NCI-H2196 treated with DMSO at 0.1 percent for 48 hours (cell line): Measurements from ENCODE around the gene KRIT1.
A peak's percentile ranks its signal among the peaks of the same experiment; 100 is the strongest.
"Not testable (repeated sequence)": the region's sequence is repeated elsewhere in the genome, so short reads cannot be mapped to it uniquely, and the experiment has no call there.

ENCODE experiments used
- DNase-seq: peaks from one replicate; lab custom pipeline; 2025; ENCODE audit not compliant: unreplicated experiment; lab: John Stamatoyannopoulos, UW

Gene KRIT1

DNA sequence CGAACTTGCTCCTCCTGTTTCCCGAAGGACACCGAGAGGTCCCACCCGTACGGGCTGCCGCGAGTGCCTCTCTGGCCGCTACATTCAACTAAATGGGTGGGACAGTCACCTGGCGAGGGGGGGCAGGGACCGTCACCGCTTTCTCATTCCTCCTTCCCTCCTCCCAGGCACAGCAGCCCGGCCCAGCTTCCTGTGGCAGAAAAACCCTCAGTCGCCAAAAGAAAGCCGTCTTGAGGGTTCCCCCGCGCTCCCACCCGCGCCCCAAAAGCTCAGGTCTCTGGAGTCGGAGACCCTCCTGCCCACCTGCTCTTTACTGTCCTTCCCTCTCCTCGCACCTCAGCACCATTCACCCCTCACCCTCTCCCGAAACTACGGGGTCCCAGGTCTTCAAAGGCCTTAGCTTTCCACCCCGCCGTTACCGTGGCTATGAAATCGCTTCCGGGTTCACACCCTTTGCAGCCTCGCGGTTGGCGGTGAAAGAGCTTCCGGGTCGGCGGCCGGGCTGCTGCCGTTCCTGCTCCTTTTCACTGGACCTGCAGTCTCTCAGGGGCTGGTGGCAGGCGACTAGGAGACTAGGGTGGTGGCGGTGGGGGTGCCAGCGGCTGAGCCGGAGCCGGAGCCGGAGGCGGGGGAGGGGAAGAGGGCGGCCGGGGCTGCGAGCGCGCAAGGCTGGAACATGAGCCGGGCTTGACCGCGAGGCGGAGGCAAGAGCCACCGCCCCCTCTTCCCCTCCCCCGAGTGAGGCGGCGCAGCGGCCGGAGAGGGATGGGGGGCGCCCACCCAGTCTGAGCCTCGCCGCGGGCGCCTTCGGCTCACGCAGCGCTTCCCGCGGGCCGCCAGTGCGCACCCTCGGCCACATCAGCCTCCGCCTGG lies at the start of gene KRIT1, which contains the start of gene ANKIB1:
Gene KRIT1, minus strand, starts transcription at position 428 of the 873 bp plus-strand sequence. CDS start 3,779 bp downstream, outside the sequence.
Gene ANKIB1, plus strand, starts transcription at position 488 of the 873 bp plus-strand sequence. CDS start 49,005 bp downstream, outside the sequence.
- peak; percentile 93 for DNase-seq

DNA sequence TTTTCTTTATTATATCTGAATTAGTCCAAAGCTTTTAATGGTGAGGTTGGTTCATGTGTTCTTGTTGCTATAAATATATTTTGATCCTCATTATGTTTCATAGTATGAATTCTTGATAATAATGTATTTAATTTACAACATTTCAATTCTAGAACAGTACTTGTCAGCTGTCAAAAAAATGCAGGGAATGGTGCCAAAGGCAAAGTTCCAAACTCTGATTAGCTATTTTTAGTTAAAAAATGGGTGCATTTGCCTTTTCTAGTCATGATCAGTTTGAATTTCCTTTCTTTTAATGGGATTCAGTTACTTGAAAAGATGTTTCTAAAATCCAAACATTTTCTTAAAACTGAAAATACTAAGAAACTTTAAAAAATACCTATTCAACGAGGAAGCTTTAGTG lies 49.7 kb upstream of the KRIT1 start:
- DNase-seq, result no peak

DNA sequence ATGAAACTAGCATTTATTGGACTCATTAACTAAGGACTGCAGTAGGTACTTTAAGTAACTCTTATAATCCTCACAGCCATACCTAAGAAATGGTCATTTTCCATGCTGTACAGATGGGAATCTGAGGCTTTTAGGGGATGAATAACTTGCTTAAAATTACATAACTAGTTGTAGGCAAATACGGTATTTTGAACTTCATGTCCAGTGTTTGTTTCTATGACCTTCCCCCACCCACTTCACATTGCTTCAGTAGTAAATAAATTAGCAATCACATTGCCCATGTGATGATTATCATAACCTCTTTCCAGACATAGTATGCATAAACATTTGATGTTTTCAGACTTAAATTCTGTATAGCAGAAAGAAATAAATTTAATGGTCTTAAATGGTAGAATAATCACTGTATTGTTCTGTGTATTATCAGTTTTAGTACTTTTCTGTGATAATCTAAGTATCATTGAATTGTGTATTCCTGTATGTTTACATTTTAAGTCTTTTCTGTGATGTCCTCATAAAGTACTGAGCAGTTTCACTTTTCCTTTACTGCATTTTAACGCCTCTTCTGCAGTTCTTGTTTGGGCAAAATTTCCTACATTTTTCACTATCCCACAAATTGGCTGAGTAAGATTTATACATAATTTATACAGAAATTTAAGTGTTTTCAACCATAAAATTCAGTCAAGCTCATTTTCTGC lies 48.3 kb upstream of the KRIT1 start:
- no peak for DNase-seq

DNA sequence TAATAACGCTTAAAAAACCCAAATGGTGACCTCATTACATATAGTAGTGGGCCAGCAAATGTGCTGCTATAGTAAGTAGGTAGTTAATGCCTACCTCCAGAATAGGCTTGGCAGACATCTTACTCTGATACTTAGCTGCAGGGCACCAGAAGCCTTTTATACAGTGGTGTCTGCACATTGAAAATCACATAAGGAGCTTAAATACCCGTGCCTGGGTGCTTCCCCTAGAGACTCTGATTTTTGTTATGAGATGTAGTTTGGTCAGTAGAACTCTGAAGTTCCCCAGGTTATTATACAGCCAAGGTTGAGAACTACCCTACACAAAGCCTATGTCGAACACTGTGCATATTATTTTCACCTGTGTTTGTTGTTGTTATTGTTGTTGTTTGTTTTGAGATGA lies 47.3 kb upstream of the KRIT1 start:
- no peak for DNase-seq

DNA sequence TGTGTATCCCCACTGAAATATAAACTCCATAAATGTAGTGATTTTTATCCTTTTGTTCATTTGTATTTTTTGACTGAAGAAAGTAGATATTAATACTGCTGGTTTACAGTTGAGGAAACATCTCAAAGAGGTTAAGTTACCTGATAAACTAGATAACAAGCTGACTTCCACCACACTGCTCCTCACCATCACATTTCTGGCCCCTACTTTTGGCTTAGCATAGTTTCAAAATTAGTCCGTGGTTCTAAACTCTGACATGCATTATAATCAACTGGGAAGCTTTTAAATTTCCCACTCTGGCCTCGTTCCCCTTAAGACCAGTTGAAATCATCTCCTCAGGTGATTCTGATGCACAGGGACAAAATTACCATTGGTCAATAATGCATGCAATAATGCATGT lies 43.6 kb upstream of the KRIT1 start:
- no peak for DNase-seq

GRCh38 chr7:92282930-92283329 lies 37.2 kb upstream of the KRIT1 start:
- DNase-seq, result no peak

DNA sequence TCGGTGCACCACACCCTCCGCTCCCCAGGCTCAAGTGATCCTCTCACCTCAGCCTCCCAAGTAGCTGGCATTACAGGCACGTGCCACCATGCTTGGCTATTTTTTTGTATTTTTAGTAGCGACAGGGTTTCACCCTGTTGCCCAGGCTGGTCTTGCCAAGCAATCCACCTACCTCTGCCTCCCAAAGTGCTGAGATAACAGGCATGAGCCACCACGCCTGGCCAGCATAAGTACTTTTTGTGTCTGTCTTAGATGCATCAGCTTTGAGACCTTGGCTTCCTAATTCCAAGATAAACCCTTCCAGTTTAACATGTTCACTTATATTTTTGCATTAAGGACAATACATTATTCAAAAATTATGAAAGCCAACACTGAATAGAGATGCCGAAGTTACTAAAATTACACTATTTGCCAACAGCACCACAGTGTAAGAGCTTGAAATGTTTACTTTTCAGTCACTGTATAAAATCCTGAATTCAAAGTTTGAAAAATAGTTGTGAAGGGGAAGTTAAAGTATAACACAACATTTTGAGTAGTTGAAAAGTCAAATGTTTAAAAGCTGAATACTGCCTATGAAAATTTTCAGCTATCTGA lies 36.6 kb upstream of the KRIT1 start:
- no peak for DNase-seq

- no peak for DNase-seq
Observed at GRCh38 chr7:92281031-92281430, 35.3 kb upstream of the KRIT1 start.

- no peak for DNase-seq
Observed at GRCh38 chr7:92279396-92280031, 33.8 kb upstream of the KRIT1 start.

DNA sequence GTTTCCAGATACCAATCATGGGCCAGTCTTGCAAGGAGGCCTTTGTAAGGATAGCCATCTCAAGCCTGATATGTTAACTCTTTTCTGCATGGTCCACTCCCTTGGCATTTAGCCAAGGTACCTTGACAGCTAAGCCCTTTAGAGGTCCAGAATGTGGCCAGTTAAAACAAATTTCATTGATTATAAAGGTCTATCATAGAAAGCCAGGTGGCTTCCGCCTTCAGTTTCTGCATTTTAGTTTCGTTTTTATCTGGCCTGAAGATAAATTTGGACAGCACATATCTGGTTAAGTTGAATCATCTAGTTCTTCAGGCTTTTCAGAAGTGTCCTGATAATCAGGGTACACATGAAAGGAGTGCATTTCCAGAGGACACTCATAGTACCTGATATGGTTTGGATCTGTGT lies 30.7 kb upstream of the KRIT1 start:
- DNase-seq, result no peak

DNA sequence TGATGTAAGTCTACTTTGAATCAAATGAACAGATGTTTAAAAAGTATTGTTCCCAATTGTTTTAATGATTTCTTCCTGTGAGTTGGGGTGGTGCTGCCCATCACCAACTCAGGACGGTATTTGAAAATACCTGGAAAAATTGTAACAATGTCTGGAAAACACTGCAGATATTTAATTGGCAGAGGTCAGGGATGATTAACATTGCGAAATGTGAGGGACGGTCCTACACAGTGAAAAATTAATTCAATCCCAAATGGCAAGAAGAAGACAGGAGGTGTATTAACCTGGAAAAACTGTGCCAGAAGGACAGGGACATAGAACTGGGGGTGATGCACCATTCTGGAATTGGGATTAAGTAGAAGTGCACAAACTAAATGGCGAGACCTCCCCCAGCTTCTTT lies 29.6 kb upstream of the KRIT1 start:
- DNase-seq, result no peak

GRCh38 chr7:92268921-92269320 lies 23.2 kb upstream of the KRIT1 start:
- DNase-seq, result no peak

GRCh38 chr7:92266415-92267241 lies 20.9 kb upstream of the KRIT1 start:
- no peak for DNase-seq

DNA sequence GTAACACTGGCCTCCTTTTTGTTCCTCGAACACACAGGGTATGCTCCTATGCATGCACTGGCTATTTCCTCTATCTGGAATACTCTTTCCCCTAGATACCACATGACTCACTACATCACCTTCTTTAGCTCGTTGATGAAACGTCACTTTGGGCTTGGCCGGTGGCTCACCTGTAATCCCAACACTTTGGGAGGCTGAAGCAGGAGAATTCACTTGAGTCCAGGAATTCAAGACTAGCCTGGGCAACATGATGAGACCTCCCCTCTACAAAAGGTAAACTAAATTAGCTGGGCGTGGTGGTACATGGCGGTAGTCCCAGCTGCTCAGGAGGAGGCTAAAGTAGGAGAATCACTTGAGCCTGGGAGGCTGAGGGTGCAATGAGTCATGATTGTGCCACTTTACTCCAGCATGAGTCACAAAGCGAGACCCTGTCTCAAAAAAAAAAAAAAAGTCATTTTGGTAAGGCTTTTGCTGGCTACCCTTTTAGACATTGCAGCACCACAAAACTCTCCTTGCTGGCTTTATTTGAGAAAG lies 14.6 kb upstream of the KRIT1 start:
- no peak for DNase-seq

- no peak for DNase-seq
Observed at GRCh38 chr7:92259610-92260247, 14.0 kb upstream of the KRIT1 start.

DNA sequence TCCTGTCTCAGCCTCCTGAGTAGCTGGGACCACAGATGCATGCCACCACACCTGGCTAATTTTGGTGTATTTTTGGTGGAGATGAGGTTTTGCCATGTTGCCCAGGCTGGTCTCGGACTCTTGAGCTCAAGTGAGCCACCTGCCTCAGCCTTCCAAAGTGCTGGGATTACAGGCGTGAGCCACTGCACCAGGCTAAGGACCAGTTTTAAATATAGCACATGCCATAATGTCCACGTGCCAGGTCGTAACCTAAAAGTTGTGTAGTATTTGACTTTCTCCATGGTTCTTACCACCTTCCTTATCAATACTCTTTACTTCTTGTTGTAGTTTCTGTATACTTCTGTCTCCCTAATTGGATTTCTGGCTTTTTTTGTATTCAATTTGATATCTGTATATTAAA lies 13.3 kb upstream of the KRIT1 start:
- no peak for DNase-seq

DNA sequence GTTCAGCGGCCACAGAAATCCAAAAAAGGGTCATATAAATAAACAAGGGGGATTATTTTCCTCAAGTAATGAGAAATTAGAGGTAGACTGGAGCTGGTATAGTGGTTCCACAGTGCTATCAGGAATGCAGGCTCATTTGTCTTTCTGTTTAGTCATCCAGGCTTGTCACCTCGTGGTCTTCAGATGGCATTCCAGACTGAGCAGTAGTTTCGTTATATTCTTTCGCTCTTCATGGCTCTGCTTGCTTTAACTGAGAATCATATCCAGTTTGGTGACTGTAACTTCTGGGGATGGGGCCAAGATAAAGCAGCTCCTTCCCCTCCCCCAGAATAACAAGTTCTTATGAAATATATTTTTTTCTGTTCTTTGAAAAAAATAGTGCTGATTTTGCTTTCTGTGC lies 9.6 kb upstream of the KRIT1 start:
- no peak for DNase-seq

DNA sequence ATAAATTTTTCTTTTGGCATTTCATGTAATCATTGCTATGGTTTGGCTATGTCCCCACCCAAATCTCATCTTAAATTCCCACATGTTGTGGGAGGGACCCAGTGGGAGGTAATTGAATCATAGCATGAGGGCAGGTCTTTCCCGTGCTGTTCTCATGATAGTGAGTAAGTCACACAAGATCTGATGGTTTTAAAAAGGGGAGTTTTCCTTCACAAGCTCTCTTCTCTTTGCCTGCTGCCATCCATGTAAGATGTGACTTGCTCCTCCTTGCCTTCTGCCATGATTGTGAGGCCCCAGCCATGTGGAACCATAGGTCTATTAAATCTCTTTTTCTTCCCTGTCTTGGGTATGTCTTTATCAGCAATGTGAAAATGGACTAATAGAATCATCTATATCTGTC lies 9.1 kb upstream of the KRIT1 start:
- DNase-seq, result not testable (repeated sequence)

DNA sequence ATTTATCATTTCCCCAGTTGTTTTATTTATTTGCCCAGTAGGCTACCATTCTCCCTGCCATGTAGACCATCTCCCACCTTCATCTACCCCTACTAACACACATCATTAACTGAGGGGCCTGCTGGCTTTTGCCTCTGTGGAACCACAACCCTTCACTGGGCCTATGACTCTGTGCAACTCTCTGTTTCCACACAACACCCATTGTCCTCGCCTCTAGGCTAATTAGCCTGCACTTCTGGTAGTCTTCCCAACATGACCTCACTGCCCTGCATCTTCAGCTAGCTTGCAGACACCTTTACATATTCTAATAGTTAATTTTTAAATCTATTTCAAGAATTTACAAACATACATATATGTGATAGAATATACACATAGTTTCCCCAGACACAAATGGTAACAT lies 7.5 kb upstream of the KRIT1 start:
- no peak for DNase-seq

GRCh38 chr7:92251181-92251580 lies 5.5 kb upstream of the KRIT1 start:
- no peak for DNase-seq
